Measurements from ENCODE around the gene BTBD17. TPM values are rescaled to one million over a fixed set of nuclear protein-coding genes. Genes with fewer than 3 reads are reported as not detected.
A peak's percentile ranks its signal among the peaks of the same experiment; 100 is the strongest.

BTBD17 gene
- total and polyA plus RNA-seq, 2 of the 8 experiments (the other 6 are each of a cell fraction or from before 2014, with no cell fraction given) = 7.0 to 14.8 TPM

DNA sequence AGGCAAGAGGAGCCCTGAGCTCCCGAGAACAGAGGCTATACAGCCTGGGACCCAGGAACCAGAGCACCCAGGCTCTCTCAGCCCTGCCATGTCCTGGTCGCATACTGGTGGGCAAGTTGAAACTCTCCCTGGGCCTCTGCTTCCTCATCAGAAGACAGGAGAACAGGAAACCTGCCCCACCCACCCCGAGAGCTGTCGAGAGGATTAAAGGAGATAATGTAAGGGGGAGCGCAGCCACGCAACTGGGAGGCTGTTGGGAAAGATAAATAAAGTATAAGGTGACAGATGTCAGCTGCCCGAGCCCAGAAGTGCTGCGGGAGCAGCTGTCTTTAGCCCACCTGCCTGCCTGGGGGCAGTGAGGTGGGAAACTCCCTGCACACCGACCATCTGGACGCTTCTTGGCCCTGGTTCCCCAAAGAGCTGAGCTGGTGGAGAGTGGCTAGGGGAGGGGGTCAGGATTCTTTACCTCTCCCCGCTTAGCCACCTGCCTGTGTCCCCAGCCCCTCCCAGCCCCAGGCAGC is 28.8 kb downstream of the BTBD17 start:
- Histone ChIP-seq H2AK5ac (ENCODE audit: low read depth, low read length) (no peak overlapping the region), H2BK20ac (ENCODE audit: low read length) (no peak overlapping the region), H3K23ac (ENCODE audit: insufficient read length) (no peak overlapping the region), H2BK120ac (replicated peaks; ENCODE audit: low read depth, low read length) (no peak overlapping the region), H3K79me2 (ENCODE audit: control insufficient read depth in 1 of 2, insufficient read depth in 2 of 2, low read length in 2 of 2) (no peaks in the 10 kb centered on the region), H3K79me1 (ENCODE audit: low read depth, low read length) (no peaks in the 10 kb centered on the region), H3K23me2 (ENCODE audit: low read depth, low read length) (no peaks in the 10 kb centered on the region; the same call in 1 of the 2 replicates), H4K91ac (replicated peaks; ENCODE audit: insufficient read length, low read length) (no peak overlapping the region), H3K9ac (replicated peaks in 1 of 4; ENCODE audit: extremely low read depth in 1 of 4, low read depth in 3 of 4, low read length in 3 of 4) (no peak overlapping the region), H3K4ac (replicated peaks; ENCODE audit: insufficient read length, low read depth, low read length) (no peak overlapping the region), H3K4me2 (ENCODE audit: insufficient read depth in 1 of 2, low read depth in 2 of 2, low read length in 2 of 2) (no peak overlapping the region), H4K8ac (ENCODE audit: extremely low read depth, insufficient read depth, low read length) (no peak overlapping the region), H2BK5ac (ENCODE audit: low read depth, low read length) (no peak overlapping the region), H4K5ac (ENCODE audit: insufficient read length, low read depth, low read length) (no peak overlapping the region), H3K56ac (replicated peaks; ENCODE audit: insufficient read length, low read depth, low read length) (no peak overlapping the region), H4K20me1 (replicated peaks in 1 of 2; ENCODE audit: control insufficient read depth in 1 of 2, insufficient read depth in 2 of 2, low read length in 2 of 2) (no peaks in the 10 kb centered on the region), H3K18ac (ENCODE audit: extremely low read depth, low read length) (peak overlapping the region; percentile 7; the same call in 1 of the 2 replicates), H3K27me3 (replicated peaks in 1 of 4; ENCODE audit: control insufficient read depth in 3 of 4, extremely low read depth in 1 of 4, insufficient read depth in 3 of 4, low read length in 3 of 4) (peaks cover 0 to 4% (median 3%) of the 10 kb centered on the region in 4 experiments; a peak in 3 of 7 replicates), H2AFZ (ENCODE audit: low read length) (peak overlapping the region; percentile 39; the same call in 1 of the 2 replicates), H2BK15ac (ENCODE audit: low read length) (no peak overlapping the region), H3K4me3 (ENCODE audit: extremely low read depth in 1 of 4, insufficient read depth in 2 of 4, low read depth in 3 of 4, low read length in 4 of 4) (no peak overlapping the region), H3K4me1 (replicated peaks in 1 of 4; ENCODE audit: control insufficient read depth in 3 of 4, insufficient read depth in 4 of 4, low read length in 3 of 4) (peaks cover 3 to 13% (median 3%) of the 10 kb centered on the region in 4 experiments; a peak in 5 of 7 replicates), H2BK12ac (ENCODE audit: low read depth, low read length) (peak overlapping the region; percentile 50; the same call in 1 of the 2 replicates), H3K9me3 (ENCODE audit: insufficient read depth in 2 of 2, low read depth in 1 of 2, low read length in 1 of 2) (peaks cover 7 to 13% of the 10 kb centered on the region in 2 experiments; a peak in 2 of 4 replicates), H3K36me3 (ENCODE audit: control insufficient read depth in 2 of 4, insufficient read depth in 4 of 4, low read length in 3 of 4) (no peaks in the 10 kb centered on the region), H3K14ac (ENCODE audit: insufficient read length) (no peak overlapping the region), H3K27ac (ENCODE audit: low read depth, low read length) (no peak overlapping the region)
- DNase-seq (ENCODE audit: low read depth in 1 of 2, low spot score in 2 of 2) (no peak), FAIRE-seq (no peak)
- 74% methylated on average over 11 of the region's 11 CpGs; no CpG with 5 or more reads in 1 of the 2 experiments for WGBS, 2 experiments (ENCODE audit: extremely low coverage in 1 of 2, insufficient coverage in 1 of 2, insufficient read length in 1 of 2, insufficient replicate concordance in 2 of 2, low coverage in 1 of 2, low lambda C conversion rate in 2 of 2, missing lambda C conversion rate in 1 of 2)
- CTCF ChIA-PET (ENCODE audit: partially characterized antibody) = interaction anchor here (0.7 to 7.3 kb wide), 10 partner anchors 15 to 250 kb away, joined by 3 to 55 read pairs (median 4); partner anchors contain the start of genes BTBD17 and GPR142
- POLR2A ChIA-PET (ENCODE audit: partially characterized antibody) = no interaction called here
- TF ChIP-seq GABPA (IDR thresholded peaks at IDR 0.05; ENCODE audit: borderline replicate concordance, insufficient read depth, low read length) (no peak), POLR2AphosphoS5 (IDR thresholded peaks at IDR 0.05; ENCODE audit: low read depth, low read length) (no peak), SAP30 (IDR thresholded peaks at IDR 0.05; ENCODE audit: insufficient read depth, insufficient replicate concordance, low read length) (no peak), RBBP5 (IDR thresholded peaks at IDR 0.05; ENCODE audit: borderline replicate concordance, low read depth, low read length) (no peak), RXRA (IDR thresholded peaks at IDR 0.05; ENCODE audit: insufficient read depth, low read depth, low read length) (no peak), ASH2L (IDR thresholded peaks at IDR 0.05; ENCODE audit: low read length) (no peak), JUN (IDR thresholded peaks at IDR 0.05; ENCODE audit: low read depth, low read length) (no peak), MAFK (IDR thresholded peaks at IDR 0.05; ENCODE audit: low read depth, low read length) (no peak), EZH2 (IDR thresholded peaks at IDR 0.05; ENCODE audit: low read depth, low read length, severe bottlenecking) (no peak), RFX5 (IDR thresholded peaks at IDR 0.05; ENCODE audit: borderline replicate concordance, low read depth, low read length) (no peak), SP2 (IDR thresholded peaks at IDR 0.05; ENCODE audit: low read length) (no peak), CEBPB (IDR thresholded peaks at IDR 0.05; ENCODE audit: low read depth, low read length) (no peak), ZNF274 (IDR thresholded peaks at IDR 0.05; ENCODE audit: borderline replicate concordance, extremely low read depth, low read length) (no peak), TBP (IDR thresholded peaks at IDR 0.05; ENCODE audit: low read depth, low read length) (no peak)
